ENCODE data around the gene WAPL. TPM values are rescaled to one million over a fixed set of nuclear protein-coding genes. Genes with fewer than 3 reads are reported as not detected.

The WAPL gene
- total RNA-seq, 1 experiment from 2014 or later = 49.4 TPM

GRCh38 chr10:86411281-86411841 is 110.2 kb downstream of the WAPL start:
- CTCF ChIA-PET = no interaction called here
- TF ChIP-seq CTCF (conservative IDR thresholded peaks at IDR 0.05; ENCODE audit: low read depth, low read length) = no peak
- no peak for TF ChIP-seq EZH2 (IDR thresholded peaks at IDR 0.05; ENCODE audit: borderline replicate concordance, low read depth, low read length, poor library complexity, severe bottlenecking)
- POLR2A ChIA-PET (ENCODE audit: low non-redundant PET) = no interaction called here
- Histone ChIP-seq H3K4me3 (ENCODE audit: low read depth, low read length, poor library complexity, severe bottlenecking) (no peak overlapping the region), H3K27ac (ENCODE audit: low read depth, low read length, poor library complexity, severe bottlenecking) (no peak overlapping the region), H3K27me3 (replicated peaks; ENCODE audit: insufficient read depth, low read depth, low read length, poor library complexity) (no peaks in the 10 kb centered on the region), H3K4me1 (ENCODE audit: insufficient read depth, low read length, poor library complexity, severe bottlenecking) (peaks cover 8% of the 10 kb centered on the region), H3K36me3 (ENCODE audit: insufficient read depth, low read length, poor library complexity, severe bottlenecking) (no peaks in the 10 kb centered on the region), H3K9me3 (ENCODE audit: low read depth, low read length, poor library complexity, severe bottlenecking) (no peaks in the 10 kb centered on the region)
- BruUV-seq (replicated peaks) = no TSS peak
- peak; percentile 51 for DNase-seq (ENCODE audit: low spot score)
- intact Hi-C loops (cut with micrococcal nuclease; ENCODE audit: unreplicated experiment) = no loop called here

- ChIA-PET POLR2A (ENCODE audit: low non-redundant PET) (no interaction called here), CTCF (interaction anchor here (0.5 kb wide), 1 partner anchor 161 kb away, joined by 7 read pairs; no protein-coding TSS in a partner anchor)
- Histone ChIP-seq H3K4me1 (ENCODE audit: insufficient read depth, low read length, poor library complexity, severe bottlenecking) (peaks cover 8% of the 10 kb centered on the region), H3K36me3 (ENCODE audit: insufficient read depth, low read length, poor library complexity, severe bottlenecking) (no peaks in the 10 kb centered on the region), H3K27ac (ENCODE audit: low read depth, low read length, poor library complexity, severe bottlenecking) (no peak overlapping the region), H3K27me3 (replicated peaks; ENCODE audit: insufficient read depth, low read depth, low read length, poor library complexity) (no peaks in the 10 kb centered on the region), H3K4me3 (ENCODE audit: low read depth, low read length, poor library complexity, severe bottlenecking) (no peak overlapping the region), H3K9me3 (ENCODE audit: low read depth, low read length, poor library complexity, severe bottlenecking) (no peaks in the 10 kb centered on the region)
- no peak for DNase-seq (ENCODE audit: low spot score)
- BruUV-seq (replicated peaks) = no TSS peak
- intact Hi-C loops (cut with micrococcal nuclease; ENCODE audit: unreplicated experiment) = no loop called here
- TF ChIP-seq CTCF (conservative IDR thresholded peaks at IDR 0.05; ENCODE audit: low read depth, low read length) = no peak
- TF ChIP-seq EZH2 (IDR thresholded peaks at IDR 0.05; ENCODE audit: borderline replicate concordance, low read depth, low read length, poor library complexity, severe bottlenecking) = no peak
Measured at GRCh38 chr10:86410542-86411124, 111.0 kb downstream of the WAPL start.

GRCh38 chr10:86409183-86409582 is 112.4 kb downstream of the WAPL start:
- Histone ChIP-seq H3K27ac (ENCODE audit: low read depth, low read length, poor library complexity, severe bottlenecking) (no peak overlapping the region), H3K4me1 (ENCODE audit: insufficient read depth, low read length, poor library complexity, severe bottlenecking) (peaks cover 8% of the 10 kb centered on the region), H3K27me3 (replicated peaks; ENCODE audit: insufficient read depth, low read depth, low read length, poor library complexity) (no peaks in the 10 kb centered on the region), H3K9me3 (ENCODE audit: low read depth, low read length, poor library complexity, severe bottlenecking) (no peaks in the 10 kb centered on the region), H3K36me3 (ENCODE audit: insufficient read depth, low read length, poor library complexity, severe bottlenecking) (no peaks in the 10 kb centered on the region), H3K4me3 (ENCODE audit: low read depth, low read length, poor library complexity, severe bottlenecking) (no peak overlapping the region)
- ChIA-PET CTCF (no interaction called here), POLR2A (ENCODE audit: low non-redundant PET) (no interaction called here)
- BruUV-seq (replicated peaks) = no TSS peak
- no peak for TF ChIP-seq CTCF (conservative IDR thresholded peaks at IDR 0.05; ENCODE audit: low read depth, low read length)
- no peak for TF ChIP-seq EZH2 (IDR thresholded peaks at IDR 0.05; ENCODE audit: borderline replicate concordance, low read depth, low read length, poor library complexity, severe bottlenecking)
- no peak for DNase-seq (ENCODE audit: low spot score)
- intact Hi-C loops (cut with micrococcal nuclease; ENCODE audit: unreplicated experiment) = no loop called here
